HepG2 (cell line): ENCODE measurements around the gene GNAI2. TPM values are rescaled to one million over a fixed set of nuclear protein-coding genes. Genes with fewer than 3 reads are reported as not detected.

Experiments used
- ARID4A ChIP-seq: sonication (generic); formaldehyde crosslinking; IDR thresholded peaks from 2 replicates; pipeline ENCODE4 v1.5.0; 2020; ENCODE audit warnings: mild to moderate bottlenecking, missing genetic modification reagents, borderline replicate concordance
- ATF3 ChIP-seq: sonication (generic); formaldehyde crosslinking; IDR thresholded peaks from 2 replicates; pipeline ENCODE4 v1.4.0; 2020; ENCODE audit warnings: missing genetic modification reagents
- MED1 ChIP-seq: sonication (generic); formaldehyde crosslinking; IDR thresholded peaks from 2 replicates; pipeline ENCODE4 v1.4.0; 2020; ENCODE audit warnings: missing genetic modification reagents
- NCOR1 ChIP-seq: fragments of 200-600 bp; sonication (generic); IDR thresholded peaks from 2 replicates; pipeline ENCODE4 v1.7.0; 2017; ENCODE audit warnings: antibody characterized with exemption, low read length, borderline replicate concordance
- PHF21A ChIP-seq: sonication (generic); formaldehyde crosslinking; IDR thresholded peaks from 2 replicates; pipeline ENCODE4 v1.5.0; 2020; ENCODE audit warnings: mild to moderate bottlenecking, missing genetic modification reagents
- POLR2A ChIP-seq, 2 experiments: IDR thresholded peaks; 2 replicates each; pipeline ENCODE4 v1.6.1; 2011; ENCODE audit warnings: low read depth in 2 of 2, low read length in 2 of 2, mild to moderate bottlenecking in 1 of 2, moderate library complexity in 1 of 2; ENCODE audit not compliant: insufficient read depth in 1 of 2
- SP5 ChIP-seq: IDR thresholded peaks from 2 replicates; pipeline ENCODE4 v1.6.1; 2016; ENCODE audit warnings: low read depth, borderline replicate concordance
- SSRP1 ChIP-seq: IDR thresholded peaks from 2 replicates; pipeline ENCODE4 v1.6.1; 2016; ENCODE audit warnings: control low read depth
- THRA ChIP-seq: sonication (generic); formaldehyde crosslinking; IDR thresholded peaks from 2 replicates; pipeline ENCODE4 v1.4.0; 2020; ENCODE audit warnings: missing genetic modification reagents, borderline replicate concordance
- ZBTB7B ChIP-seq: sonication (generic); formaldehyde crosslinking; IDR thresholded peaks from 2 replicates; pipeline ENCODE4 v1.4.0; 2020; ENCODE audit warnings: missing genetic modification reagents
- ZNF318 ChIP-seq: sonication (generic); formaldehyde crosslinking; IDR thresholded peaks from 2 replicates; pipeline ENCODE4 v1.4.0; 2020; ENCODE audit warnings: mild to moderate bottlenecking, missing genetic modification reagents
- ZNF547 ChIP-seq: sonication (generic); formaldehyde crosslinking; IDR thresholded peaks from 2 replicates; pipeline ENCODE4 v1.5.1; 2020; ENCODE audit warnings: mild to moderate bottlenecking, missing genetic modification reagents
- ZNF644 ChIP-seq: IDR thresholded peaks from 2 replicates; pipeline ENCODE4 v1.6.1; 2016; ENCODE audit warnings: low read depth
- ZNF788 ChIP-seq: sonication (generic); formaldehyde crosslinking; IDR thresholded peaks from 2 replicates; pipeline ENCODE4 v1.5.0; 2020; ENCODE audit warnings: mild to moderate bottlenecking, missing genetic modification reagents, borderline replicate concordance
- ZSCAN31 ChIP-seq: sonication (generic); formaldehyde crosslinking; IDR thresholded peaks from 2 replicates; pipeline ENCODE4 v1.5.0; 2020; ENCODE audit warnings: low read depth, mild to moderate bottlenecking, missing genetic modification reagents
- polyA plus RNA-seq, 8 experiments: library from polyadenylated mRNA; depleted of rRNA in 3 of 8; stranded (reverse) in 7 of 8; unstranded in 1 of 8; fragments of >200 nt; fragmentation: Illumina TruSeq in 4 of 8; extraction: Trizol in 4 of 8; gene quantifications; 2 replicates each; pipeline versions ENCODE4 v1.2.1 to v1.2.3, GENCODE V29; 2011 to 2016; ENCODE audit warnings: low read depth in 4 of 8, missing spikeins in 1 of 8, mixed read lengths in 1 of 8; ENCODE audit not compliant: insufficient read depth in 1 of 8
- total RNA-seq, 5 experiments: library from RNA; depleted of rRNA; stranded (reverse); fragments of >200 nt; fragmentation: Illumina TruSeq; extraction: Trizol; gene quantifications; 2 replicates each; pipeline ENCODE4 v1.2.3, GENCODE V29; 2016; ENCODE audit warnings: low read depth in 1 of 5

Gene GNAI2
- total and polyA plus RNA-seq, 2 of the 13 experiments (the other 11 are each of a cell fraction or from before 2014, with no cell fraction given) = 51.1 to 66.2 TPM

GRCh38 chr3:50268703-50269451 is 32.9 kb downstream of the GNAI2 start, which contains the start of gene SEMA3B (continued):
- peak; percentile 55 for TF ChIP-seq ARID4A (CRISPR knock-in tag)
- TF ChIP-seq ZNF318 (CRISPR knock-in tag) = no peak
- peak; percentile 85; the same call in 1 of the 2 replicates for TF ChIP-seq ZNF788 (CRISPR knock-in tag)
- TF ChIP-seq MED1 (CRISPR knock-in tag) = peak; percentile 37; the same call in 1 of the 2 replicates
- TF ChIP-seq POLR2A (IDR thresholded peaks at IDR 0.05; ENCODE audit: insufficient read depth in 1 of 2, low read depth in 2 of 2, low read length in 2 of 2) = peak in 1 of 2 experiments; percentile 43; a peak in 2 of 4 replicates
- peak; percentile 72 for TF ChIP-seq PHF21A (CRISPR knock-in tag)
- TF ChIP-seq ZBTB7B (CRISPR knock-in tag) = peak; percentile 71
- peak; percentile 45; the same call in 1 of the 2 replicates for TF ChIP-seq ZSCAN31 (CRISPR knock-in tag)
- TF ChIP-seq THRA (CRISPR knock-in tag) = peak; percentile 52; the same call in 1 of the 2 replicates
- TF ChIP-seq SSRP1 (CRISPR knock-in tag) = no peak
- TF ChIP-seq ZNF644 (CRISPR knock-in tag) = no peak
- TF ChIP-seq ZNF547 (CRISPR knock-in tag) = no peak
- TF ChIP-seq SP5 (CRISPR knock-in tag) = peak; percentile 32; the same call in 1 of the 2 replicates
- TF ChIP-seq NCOR1 = peak; percentile 55; the same call in 1 of the 2 replicates
- 0 out of 2 replicates have a peak, but pooled peaks have one; percentile 25 for TF ChIP-seq ATF3
